ENCODE results near the gene HUWE1. TPM values are rescaled to one million over a fixed set of nuclear protein-coding genes. Genes with fewer than 3 reads are reported as not detected.

Gene HUWE1
- total and polyA plus RNA-seq, 12 donors = 30.8 to 219 (median 189) TPM

GRCh38 chrX:53494436-53494835 is 192.1 kb downstream of the HUWE1 start:
- TF ChIP-seq, protein P1, sequence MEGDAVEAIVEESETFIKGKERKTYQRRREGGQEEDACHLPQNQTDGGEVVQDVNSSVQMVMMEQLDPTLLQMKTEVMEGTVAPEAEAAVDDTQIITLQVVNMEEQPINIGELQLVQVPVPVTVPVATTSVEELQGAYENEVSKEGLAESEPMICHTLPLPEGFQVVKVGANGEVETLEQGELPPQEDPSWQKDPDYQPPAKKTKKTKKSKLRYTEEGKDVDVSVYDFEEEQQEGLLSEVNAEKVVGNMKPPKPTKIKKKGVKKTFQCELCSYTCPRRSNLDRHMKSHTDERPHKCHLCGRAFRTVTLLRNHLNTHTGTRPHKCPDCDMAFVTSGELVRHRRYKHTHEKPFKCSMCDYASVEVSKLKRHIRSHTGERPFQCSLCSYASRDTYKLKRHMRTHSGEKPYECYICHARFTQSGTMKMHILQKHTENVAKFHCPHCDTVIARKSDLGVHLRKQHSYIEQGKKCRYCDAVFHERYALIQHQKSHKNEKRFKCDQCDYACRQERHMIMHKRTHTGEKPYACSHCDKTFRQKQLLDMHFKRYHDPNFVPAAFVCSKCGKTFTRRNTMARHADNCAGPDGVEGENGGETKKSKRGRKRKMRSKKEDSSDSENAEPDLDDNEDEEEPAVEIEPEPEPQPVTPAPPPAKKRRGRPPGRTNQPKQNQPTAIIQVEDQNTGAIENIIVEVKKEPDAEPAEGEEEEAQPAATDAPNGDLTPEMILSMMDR (IDR thresholded peaks at IDR 0.05) = no peak
- H3K4me1 ChIP-seq = no peaks in the 10 kb centered on the region
- H3K27ac ChIP-seq = no peak overlapping the region
- DNase-seq (no peak), ATAC-seq (no peak)
- no peaks in the 10 kb centered on the region for H3K36me3 ChIP-seq
- intact Hi-C loops (cut with DNase I) = no loop called here
- H3K27me3 ChIP-seq = peaks cover 0 to 89% (median 0%) of the 10 kb centered on the region in 7 donors
- no peak overlapping the region for H3K4me3 ChIP-seq
- H3K9me3 ChIP-seq = no peaks in the 10 kb centered on the region

GRCh38 chrX:53486285-53486684 is 200.2 kb downstream of the HUWE1 start:
- peaks cover 0 to 53% (median 0%) of the 10 kb centered on the region in 7 donors for H3K27me3 ChIP-seq
- H3K9me3 ChIP-seq = peaks cover 0 to 6% (median 0%) of the 10 kb centered on the region in 11 donors
- no peak overlapping the region for H3K4me3 ChIP-seq
- ATAC-seq = no peak
- no peak for DNase-seq
- H3K4me1 ChIP-seq = no peaks in the 10 kb centered on the region
- TF ChIP-seq, protein P1 (IDR thresholded peaks at IDR 0.05) = no peak
- intact Hi-C loops (cut with DNase I) = no loop called here
- H3K27ac ChIP-seq = no peak overlapping the region
- H3K36me3 ChIP-seq = no peaks in the 10 kb centered on the region

DNA sequence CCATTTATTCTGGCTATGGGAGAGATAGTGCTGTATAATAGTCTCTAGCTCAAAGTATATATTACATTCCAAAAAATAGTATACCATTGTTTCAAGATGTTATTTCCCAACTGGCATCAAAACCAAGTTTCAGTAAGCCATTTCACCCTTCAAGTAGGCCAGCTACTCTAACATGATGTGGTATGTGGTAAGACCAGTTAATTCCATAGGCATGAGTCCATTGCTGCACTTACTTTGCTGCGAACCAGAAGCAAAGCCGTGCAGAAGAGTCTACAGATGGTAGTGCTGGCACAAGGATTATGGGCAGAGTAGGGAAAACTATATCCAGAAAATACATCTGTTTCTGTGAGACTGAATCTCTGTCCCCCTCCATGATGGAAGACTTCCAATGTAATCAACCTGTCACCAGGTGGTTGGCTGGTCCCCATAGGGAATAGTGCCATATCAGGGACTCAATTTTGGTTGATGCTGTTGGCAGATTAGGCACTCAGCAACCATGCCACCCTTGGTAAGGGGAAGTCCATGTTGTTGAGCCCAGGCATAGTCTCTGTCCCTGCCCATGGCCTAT is 202.6 kb downstream of the HUWE1 start:
- peaks cover 0 to 6% (median 0%) of the 10 kb centered on the region in 11 donors for H3K9me3 ChIP-seq
- no peak overlapping the region for H3K4me3 ChIP-seq
- no peak for ATAC-seq
- no peaks in the 10 kb centered on the region for H3K36me3 ChIP-seq
- H3K27ac ChIP-seq = no peak overlapping the region
- WGBS, 2 donors = 94 to 95% methylated on average over 2 of the region's 2 CpGs
- intact Hi-C loops (cut with DNase I) = loop anchor here in 1 of 10 donors (5.0 kb wide), 1 partner anchor 172 kb away; no protein-coding TSS in a partner anchor
- no peaks in the 10 kb centered on the region for H3K4me1 ChIP-seq
- TF ChIP-seq, protein P1 (IDR thresholded peaks at IDR 0.05) = no peak
- DNase-seq = no peak
- peaks cover 0 to 48% (median 0%) of the 10 kb centered on the region in 7 donors for H3K27me3 ChIP-seq

- intact Hi-C loops (cut with DNase I) = loop anchor here in 1 of 10 donors (5.0 kb wide), 1 partner anchor 171 kb away; no protein-coding TSS in a partner anchor
- no peak for ATAC-seq
- DNase-seq = no peak
- Histone ChIP-seq H3K36me3 (no peaks in the 10 kb centered on the region), H3K27me3 (peaks cover 0 to 48% (median 0%) of the 10 kb centered on the region in 7 donors), H3K4me3 (no peak overlapping the region), H3K9me3 (peaks cover 0 to 6% (median 0%) of the 10 kb centered on the region in 11 donors), H3K27ac (no peak overlapping the region), H3K4me1 (no peaks in the 10 kb centered on the region)
- TF ChIP-seq, protein P1 (IDR thresholded peaks at IDR 0.05) = no peak
- WGBS, 2 donors = 64 to 68% methylated on average over 2 of the region's 2 CpGs
Measured at GRCh38 chrX:53483416-53483815, 203.1 kb downstream of the HUWE1 start.

Small RNA genes lying within 50 kb of the gene (microRNA-seq; reads per million reads assigned to microRNA genes)
- 1,711 to 1,727 reads per million in 2 donors for gene MIR98
- 5,092 to 5,815 reads per million in 2 donors for gene MIRLET7F2

Data from heart right ventricle (tissue), 16 donors.